HG02759 (cell line): ENCODE measurements around the gene ICE2.
"Not testable (repeated sequence)": the region's sequence is repeated elsewhere in the genome, so short reads cannot be mapped to it uniquely, and the experiment has no call there.

ENCODE experiments used
- ATAC-seq: cut with Tn5 transposase; IDR thresholded peaks from one replicate; pipeline ENCODE4 v1.9.1; 2021; ENCODE audit warnings: mild to moderate bottlenecking, moderate library complexity; ENCODE audit not compliant: unreplicated experiment

Gene ICE2

GRCh38 chr15:60412807-60413206 is 66.1 kb downstream of the ICE2 start:
- ATAC-seq: not testable (repeated sequence)

GRCh38 chr15:60411774-60412425 is 67.0 kb downstream of the ICE2 start:
- ATAC-seq: no peak

- ATAC-seq: not testable (repeated sequence)
Measured at GRCh38 chr15:60410350-60410749, 68.6 kb downstream of the ICE2 start.

DNA sequence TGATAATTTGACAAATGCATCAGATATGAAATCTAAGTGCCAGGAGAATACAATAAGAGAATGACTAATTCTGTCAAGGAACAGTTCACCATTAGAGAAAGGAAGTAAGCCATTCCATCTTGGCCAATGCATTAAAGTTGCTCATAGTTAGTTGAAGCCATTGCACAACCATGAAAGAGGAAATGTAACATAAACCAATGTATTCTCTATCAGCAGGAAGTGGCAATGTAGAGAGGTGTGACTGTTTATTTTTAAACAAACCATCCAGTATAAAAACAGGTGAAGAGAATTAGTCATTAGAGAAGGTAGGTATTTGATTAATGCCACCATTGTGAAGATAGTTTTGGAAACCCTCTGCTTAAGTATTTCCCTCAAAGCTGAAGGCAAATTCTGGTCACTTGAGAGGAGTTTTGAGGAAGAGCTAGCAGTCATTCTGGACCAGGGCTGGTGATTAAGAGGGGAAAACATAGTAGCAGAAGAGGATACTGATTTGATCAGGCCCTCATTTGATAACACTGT is 70.4 kb downstream of the ICE2 start:
- ATAC-seq: no peak

GRCh38 chr15:60407415-60407805 is 71.5 kb downstream of the ICE2 start:
- ATAC-seq: no peak

GRCh38 chr15:60406513-60407414 is 72.2 kb downstream of the ICE2 start:
- ATAC-seq: no peak

DNA sequence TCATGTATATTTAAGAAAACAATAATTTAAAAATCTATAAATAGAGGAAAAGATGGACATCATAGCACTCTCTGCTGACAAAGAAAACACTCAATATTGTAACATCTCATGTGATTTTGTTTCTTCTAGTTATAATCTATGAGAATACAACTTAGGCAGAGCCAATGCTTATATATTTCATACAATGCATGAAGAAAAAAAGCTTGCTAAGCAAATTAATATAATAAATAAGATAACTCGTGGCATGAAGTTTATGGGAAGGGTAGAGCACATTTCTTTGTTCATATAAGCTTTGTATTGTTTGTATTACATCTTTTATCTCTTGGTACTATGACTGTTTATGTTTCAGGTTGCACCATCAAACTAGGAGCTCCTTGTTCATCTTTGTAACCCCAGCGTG is 73.5 kb downstream of the ICE2 start:
- no peak for ATAC-seq

DNA sequence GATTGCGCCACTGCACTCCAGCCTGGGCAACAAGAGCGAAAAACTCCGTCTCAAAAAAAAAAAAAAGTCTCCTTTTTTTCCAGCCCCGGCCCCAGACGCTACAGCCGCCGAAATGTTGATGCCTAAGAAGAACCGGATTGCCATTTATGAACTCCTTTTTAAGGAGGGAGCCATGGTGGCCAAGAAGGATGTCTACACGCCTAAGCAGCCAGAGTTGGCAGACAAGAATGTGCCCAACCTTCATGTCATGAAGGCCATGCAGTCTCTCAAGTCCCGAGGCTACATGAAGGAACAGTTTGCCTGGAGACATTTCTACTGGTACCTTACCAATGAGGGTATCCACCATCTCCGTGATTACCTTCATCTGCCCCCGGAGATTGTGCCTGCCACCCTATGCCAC is 74.6 kb downstream of the ICE2 start:
- not testable (repeated sequence) for ATAC-seq

GRCh38 chr15:60400944-60401343 is 78.0 kb downstream of the ICE2 start:
- no peak for ATAC-seq

- ATAC-seq: no peak
Measured at GRCh38 chr15:60399931-60400330, 79.0 kb downstream of the ICE2 start.

GRCh38 chr15:60399246-60399915 is 79.6 kb downstream of the ICE2 start:
- no peak for ATAC-seq

DNA sequence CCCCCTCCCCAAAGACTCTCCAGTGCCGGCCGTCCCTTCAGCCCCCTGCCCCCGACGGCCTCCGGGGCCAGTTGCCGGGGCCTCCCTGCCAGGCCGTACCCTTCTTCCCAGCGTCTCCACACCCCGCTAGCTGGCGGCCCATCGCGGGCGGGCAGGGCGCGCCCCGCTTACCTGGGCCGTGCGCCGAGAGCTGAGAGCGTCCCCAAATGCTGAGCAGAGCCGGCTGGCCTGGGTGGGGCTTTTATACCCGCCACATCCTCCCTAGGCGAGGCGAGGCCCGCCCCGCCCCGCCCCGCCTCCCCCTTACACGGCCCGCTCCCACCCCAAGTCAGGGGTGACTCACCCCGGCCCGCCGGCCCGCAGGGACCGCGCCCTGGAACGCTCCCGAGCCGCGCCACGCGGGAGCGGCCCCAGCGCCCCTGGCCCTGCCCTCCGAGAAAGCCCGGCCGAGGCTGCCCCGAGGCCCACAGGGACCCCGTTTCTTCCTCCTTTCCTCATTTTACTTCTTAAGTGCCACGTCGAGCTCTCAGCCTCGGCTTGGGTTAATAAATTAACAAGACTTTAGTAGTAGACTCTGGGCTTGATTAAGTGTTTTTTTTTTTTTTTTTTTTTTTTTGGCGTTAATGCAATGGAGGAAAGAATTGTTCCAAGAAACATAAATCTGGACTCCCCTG is 81.0 kb downstream of the ICE2 start, which contains the start of gene ANXA2:
Gene ANXA2 (minus strand): TSS at position 215 of the 674 bp plus-strand sequence. CDS start 11,911 bp downstream, outside the sequence.
- peak; percentile 77 for ATAC-seq

GRCh38 chr15:60396958-60397771 is 81.8 kb downstream of the ICE2 start:
- ATAC-seq: peak; percentile 69

GRCh38 chr15:60396560-60396957 is 82.4 kb downstream of the ICE2 start:
- ATAC-seq: no peak

DNA sequence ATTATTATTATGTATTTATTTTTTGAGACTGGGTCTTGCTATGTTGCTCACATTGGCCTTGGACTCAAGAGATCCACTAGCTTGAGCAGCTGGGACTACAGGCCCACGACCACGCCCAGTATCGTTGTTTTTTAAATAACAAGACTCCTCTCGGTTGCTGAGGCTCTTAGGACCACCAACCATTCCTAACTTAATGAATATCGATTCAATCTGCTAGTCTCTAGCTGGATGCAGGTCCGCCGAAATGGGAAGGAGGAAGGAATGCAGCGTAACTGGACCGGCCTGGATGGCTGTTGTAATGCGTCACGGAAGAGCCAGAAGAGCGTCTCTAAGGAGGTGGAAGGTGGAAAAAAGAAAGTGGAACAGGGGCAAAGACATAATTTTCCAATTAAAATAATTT is 82.8 kb downstream of the ICE2 start:
- ATAC-seq: no peak

GRCh38 chr15:60395276-60396011 is 83.5 kb downstream of the ICE2 start:
- ATAC-seq: no peak

- no peak for ATAC-seq
Measured at GRCh38 chr15:60394689-60395097, 84.2 kb downstream of the ICE2 start.

DNA sequence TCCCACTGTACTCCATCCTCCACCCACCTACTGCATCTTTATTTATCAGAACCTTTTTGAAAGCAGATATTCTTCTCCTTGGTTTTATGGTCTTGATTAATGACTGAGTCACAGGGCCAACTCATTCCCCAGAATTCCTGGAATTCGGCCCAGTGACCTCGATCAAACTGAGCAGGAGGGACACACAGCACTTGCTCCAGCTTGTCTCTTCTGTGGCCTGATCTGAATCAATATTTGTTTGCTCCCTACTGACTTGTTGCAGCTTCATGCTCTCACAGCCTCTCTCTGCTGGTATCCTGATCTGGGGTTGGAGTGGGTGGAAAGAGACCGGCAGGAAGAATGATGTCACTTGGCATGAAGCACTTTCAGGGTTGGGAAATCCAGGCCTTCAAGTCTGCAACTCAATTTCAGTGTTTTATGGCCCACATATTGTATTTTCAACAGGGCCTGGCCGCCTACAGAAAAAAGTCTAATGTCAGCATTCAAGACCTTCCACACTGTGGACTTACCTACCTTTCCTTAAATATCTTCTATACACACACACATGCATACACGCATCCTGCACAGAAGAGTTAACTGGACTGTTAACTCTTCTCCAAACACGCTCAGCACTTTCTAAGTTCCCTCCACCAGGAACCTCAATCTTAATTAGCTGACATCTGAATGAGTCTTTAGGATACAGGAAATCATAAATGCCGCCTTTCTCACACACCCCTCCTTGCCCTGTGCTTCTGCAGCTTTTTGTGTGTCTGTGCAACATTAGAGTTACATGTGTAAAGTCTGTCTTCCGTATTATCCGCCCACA is 85.8 kb downstream of the ICE2 start:
- no peak for ATAC-seq
